Mesenchymal stem cell (in vitro differentiated cells and primary cell): ENCODE results near the gene RIMOC1.

Experiments used
- DNase-seq: peaks from one replicate; pipeline ENCODE4 v3.0.0-alpha.2; 2013
- H2AFZ ChIP-seq: one replicate; pipeline ENCODE4 v1.6.1; 2013; ENCODE audit warnings: low read depth, mild to moderate bottlenecking, control low read depth, inconsistent platforms, low read length, moderate library complexity
- H2AK5ac ChIP-seq: 2 replicates; pipeline ENCODE4 v1.6.1; 2013; ENCODE audit warnings: low read length, moderate library complexity, mild to moderate bottlenecking, inconsistent platforms; ENCODE audit not compliant: severe bottlenecking
- H2BK120ac ChIP-seq: one replicate; pipeline ENCODE4 v1.6.1; 2013; ENCODE audit warnings: low read depth, mild to moderate bottlenecking, inconsistent platforms, low read length, moderate library complexity
- H2BK12ac ChIP-seq, 2 experiments: one replicate each; pipeline ENCODE4 v1.6.1; 2013; ENCODE audit warnings: inconsistent platforms in 2 of 2, low read length in 2 of 2, mild to moderate bottlenecking in 2 of 2, moderate library complexity in 2 of 2, control low read depth in 1 of 2
- H2BK15ac ChIP-seq: one replicate; pipeline ENCODE4 v1.6.1; 2013; ENCODE audit warnings: mild to moderate bottlenecking, low read depth, inconsistent platforms; ENCODE audit not compliant: poor library complexity, severe bottlenecking
- H2BK5ac ChIP-seq: 2 replicates; pipeline ENCODE4 v1.6.1; 2013; ENCODE audit warnings: low read depth, mild to moderate bottlenecking, low read length, control low read depth, inconsistent platforms; ENCODE audit not compliant: poor library complexity, severe bottlenecking
- H3K14ac ChIP-seq, 2 experiments: one replicate each; pipeline ENCODE4 v1.6.1; 2013; ENCODE audit warnings: inconsistent platforms in 2 of 2, low read length in 2 of 2, control low read depth in 1 of 2, mild to moderate bottlenecking in 1 of 2, moderate library complexity in 1 of 2
- H3K18ac ChIP-seq, 2 experiments: one replicate each; pipeline ENCODE4 v1.6.1; 2013; ENCODE audit warnings: inconsistent platforms in 2 of 2, low read length in 2 of 2, control low read depth in 1 of 2, low read depth in 1 of 2, mild to moderate bottlenecking in 1 of 2
- H3K23ac ChIP-seq, 2 experiments: one replicate each; pipeline ENCODE4 v1.6.1; 2013; ENCODE audit warnings: inconsistent platforms in 2 of 2, low read length in 2 of 2, mild to moderate bottlenecking in 2 of 2, moderate library complexity in 2 of 2, control low read depth in 1 of 2
- H3K27ac ChIP-seq: 2 replicates; pipeline ENCODE4 v1.5.1; 2013; ENCODE audit warnings: mild to moderate bottlenecking, moderate library complexity, low read length, control low read depth, inconsistent platforms; ENCODE audit not compliant: poor library complexity, severe bottlenecking
- H3K27me3 ChIP-seq, 2 experiments: 2 replicates each; pipeline versions ENCODE4 v1.6.1 to v1.7.0; 2013; ENCODE audit warnings: low read length in 2 of 2, mild to moderate bottlenecking in 2 of 2, moderate library complexity in 2 of 2, control low read depth in 1 of 2, inconsistent platforms in 1 of 2; ENCODE audit not compliant: control insufficient read depth in 1 of 2, insufficient read depth in 1 of 2
- H3K36me3 ChIP-seq, 2 experiments: 2 replicates each; pipeline versions ENCODE4 v1.6.1 to v1.7.0; 2013; ENCODE audit warnings: low read length in 2 of 2, control low read depth in 1 of 2, inconsistent platforms in 1 of 2, low read depth in 1 of 2, mild to moderate bottlenecking in 1 of 2; ENCODE audit not compliant: insufficient read depth in 2 of 2, control insufficient read depth in 1 of 2
- H3K4ac ChIP-seq, 2 experiments: one replicate each; pipeline ENCODE4 v1.6.1; 2013; ENCODE audit warnings: inconsistent platforms in 2 of 2, low read length in 2 of 2, mild to moderate bottlenecking in 2 of 2, moderate library complexity in 2 of 2, control low read depth in 1 of 2, low read depth in 1 of 2
- H3K4me1 ChIP-seq: 2 replicates; pipeline ENCODE4 v1.6.1; 2013; ENCODE audit warnings: low read depth, low read length, control low read depth; ENCODE audit not compliant: control insufficient read depth, insufficient read depth
- H3K4me2 ChIP-seq: 2 replicates; pipeline ENCODE4 v1.6.1; 2013; ENCODE audit warnings: low read length, mild to moderate bottlenecking, inconsistent platforms; ENCODE audit not compliant: poor library complexity, severe bottlenecking
- H3K4me3 ChIP-seq, 2 experiments: 2 replicates each; pipeline versions ENCODE4 v1.5.1 to v1.7.0; 2013; ENCODE audit warnings: low read length in 2 of 2, mild to moderate bottlenecking in 2 of 2, control low read depth in 1 of 2, low read depth in 1 of 2; ENCODE audit not compliant: insufficient read depth in 1 of 2
- H3K79me1 ChIP-seq: replicated peaks from 2 replicates; pipeline ENCODE4 v1.6.1; 2013; ENCODE audit warnings: mild to moderate bottlenecking, control low read depth, low read length, inconsistent platforms; ENCODE audit not compliant: poor library complexity, severe bottlenecking
- H3K9ac ChIP-seq: 2 replicates; pipeline ENCODE4 v1.7.0; 2013; ENCODE audit warnings: mild to moderate bottlenecking, low read length, moderate library complexity
- H3K9me3 ChIP-seq: 2 replicates; pipeline ENCODE4 v1.7.0; 2013; ENCODE audit warnings: mild to moderate bottlenecking, low read length; ENCODE audit not compliant: control insufficient read depth
- H4K8ac ChIP-seq: one replicate; pipeline ENCODE4 v1.6.1; 2013; ENCODE audit warnings: inconsistent platforms, mild to moderate bottlenecking, low read length, moderate library complexity
- H4K91ac ChIP-seq: one replicate; pipeline ENCODE4 v1.6.1; 2013; ENCODE audit warnings: mild to moderate bottlenecking, low read length, inconsistent platforms
- WGBS: methylation state at CpG from one replicate; pipeline ENCODE4 v1.1.7; 2013; ENCODE audit warnings: mixed read lengths; 5-methylcytosine and 5-hydroxymethylcytosine counted together

The RIMOC1 gene

DNA sequence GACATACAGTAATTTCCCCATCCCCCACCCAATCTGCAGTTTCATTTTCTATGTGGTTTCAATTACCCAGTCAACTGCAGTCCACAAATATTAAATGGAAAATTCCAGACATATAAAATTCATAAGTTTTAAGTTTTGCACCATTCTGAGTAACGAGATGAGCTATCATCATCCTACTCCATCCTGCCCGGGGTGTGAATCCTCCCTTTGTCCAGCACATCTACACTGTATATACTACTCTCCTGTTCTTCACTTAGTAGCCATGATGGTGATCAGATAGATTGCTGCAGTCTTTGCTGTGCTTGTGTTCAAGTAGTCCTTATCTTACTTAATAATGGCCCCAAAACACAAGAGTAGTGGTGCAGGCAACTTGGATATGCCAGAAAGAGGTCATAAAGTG lies 45.3 kb upstream of the RIMOC1 start:
- no peaks in the 10 kb centered on the region for H3K9me3 ChIP-seq
- no peaks in the 10 kb centered on the region for H3K4me1 ChIP-seq
- H3K9ac ChIP-seq = no peak overlapping the region
- H2AK5ac ChIP-seq = no peak overlapping the region
- no peak overlapping the region for H3K18ac ChIP-seq
- no peak overlapping the region for H4K8ac ChIP-seq
- peaks cover 4% of the 10 kb centered on the region for H3K79me1 ChIP-seq
- H3K4ac ChIP-seq = no peak overlapping the region
- no peaks in the 10 kb centered on the region for H3K27me3 ChIP-seq
- H3K4me2 ChIP-seq = no peak overlapping the region
- no peak overlapping the region for H2BK120ac ChIP-seq
- no peak overlapping the region for H2BK5ac ChIP-seq
- no peak overlapping the region for H3K23ac ChIP-seq
- H3K4me3 ChIP-seq = no peak overlapping the region
- no peak overlapping the region for H3K27ac ChIP-seq
- DNase-seq = no peak
- H4K91ac ChIP-seq = no peak overlapping the region
- WGBS = 100% methylated on average over 1 of the region's 2 CpGs
- H2AFZ ChIP-seq = no peak overlapping the region
- no peak overlapping the region for H3K14ac ChIP-seq
- H2BK15ac ChIP-seq = no peak overlapping the region
- peaks cover 0 to 52% of the 10 kb centered on the region in 2 experiments for H3K36me3 ChIP-seq
- H2BK12ac ChIP-seq = no peak overlapping the region

DNA sequence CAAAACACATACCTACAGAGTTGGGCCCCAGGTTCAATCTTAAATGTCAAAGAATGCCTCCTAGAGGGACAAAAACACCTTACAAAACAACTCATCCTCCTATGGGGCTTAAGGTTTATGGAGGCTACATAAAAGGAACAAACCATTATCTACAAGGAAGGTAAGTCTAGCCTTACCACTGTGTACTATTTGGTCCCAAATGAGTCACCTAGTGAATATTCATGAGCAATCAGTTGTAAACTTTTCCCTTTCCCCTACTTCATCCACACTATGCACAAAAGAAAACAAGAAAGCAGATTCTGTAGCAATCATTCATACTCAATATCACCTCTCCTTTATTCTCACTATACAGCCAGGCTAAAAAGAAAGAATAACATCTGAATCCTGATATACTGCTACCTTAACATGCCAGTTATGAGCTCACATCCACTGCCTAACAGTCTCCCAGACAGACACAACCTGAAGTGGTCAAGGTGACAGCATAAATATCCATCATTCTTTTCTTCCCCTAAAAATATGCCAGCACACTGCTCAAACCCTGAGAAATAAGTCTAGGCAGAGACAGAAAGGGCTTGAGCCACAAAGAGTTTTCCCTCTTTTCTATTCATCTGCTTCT lies 40.2 kb upstream of the RIMOC1 start:
- no peak overlapping the region for H3K4ac ChIP-seq
- no peak overlapping the region for H2BK12ac ChIP-seq
- no peak overlapping the region for H3K4me3 ChIP-seq
- no peak overlapping the region for H2AFZ ChIP-seq
- H3K14ac ChIP-seq = no peak overlapping the region
- H3K18ac ChIP-seq = no peak overlapping the region
- H4K8ac ChIP-seq = no peak overlapping the region
- no peak overlapping the region for H3K23ac ChIP-seq
- peaks cover 1% of the 10 kb centered on the region for H3K79me1 ChIP-seq
- DNase-seq = peak; percentile 24
- H2BK5ac ChIP-seq = no peak overlapping the region
- peaks cover 0 to 30% of the 10 kb centered on the region in 2 experiments for H3K36me3 ChIP-seq
- H3K4me2 ChIP-seq = no peak overlapping the region
- no peaks in the 10 kb centered on the region for H3K9me3 ChIP-seq
- H3K27ac ChIP-seq = no peak overlapping the region
- no peak overlapping the region for H2BK120ac ChIP-seq
- no peak overlapping the region for H4K91ac ChIP-seq
- no peak overlapping the region for H3K9ac ChIP-seq
- H3K4me1 ChIP-seq = no peaks in the 10 kb centered on the region
- no peak overlapping the region for H2BK15ac ChIP-seq
- no peaks in the 10 kb centered on the region for H3K27me3 ChIP-seq
- no peak overlapping the region for H2AK5ac ChIP-seq

DNA sequence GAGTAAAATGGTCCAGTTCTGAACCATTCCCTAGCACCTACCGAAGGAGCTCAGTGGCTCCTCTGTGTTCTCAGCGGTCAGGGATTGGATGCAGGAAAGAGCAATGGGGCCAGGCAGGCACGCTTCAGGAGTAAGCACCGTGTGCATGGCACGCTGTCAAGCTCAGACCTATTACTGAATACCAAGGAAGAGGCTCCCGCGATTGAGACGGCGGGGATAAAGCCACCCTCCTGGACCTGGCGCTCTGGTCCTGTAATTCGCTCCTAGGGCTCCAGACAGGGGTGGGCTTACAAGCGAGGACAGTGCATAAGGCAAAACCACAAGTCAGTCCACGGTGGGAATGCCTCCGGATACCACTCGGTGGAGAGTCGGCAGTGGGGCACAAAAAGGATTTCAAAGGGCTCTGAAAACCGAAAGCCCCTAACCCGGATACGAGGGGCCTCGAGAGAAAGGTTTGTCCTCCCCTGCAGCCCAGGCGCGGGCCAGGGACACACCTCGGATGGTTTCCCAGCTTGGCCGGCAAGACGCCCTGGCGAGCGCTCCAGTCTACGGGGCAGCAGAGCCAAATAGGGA lies 34.9 kb upstream of the RIMOC1 start:
- Histone ChIP-seq H2BK12ac (no peak overlapping the region), H3K23ac (no peak overlapping the region), H2BK5ac (no peak overlapping the region), H3K9me3 (no peaks in the 10 kb centered on the region), H3K9ac (peak overlapping the region; percentile 95), H3K27ac (no peak overlapping the region), H3K79me1 (no peaks in the 10 kb centered on the region), H3K4me2 (peak overlapping the region; percentile 69), H3K27me3 (no peaks in the 10 kb centered on the region), H2BK120ac (no peak overlapping the region), H4K91ac (no peak overlapping the region), H3K4ac (no peak overlapping the region), H3K14ac (no peak overlapping the region), H3K36me3 (peaks cover 0 to 6% of the 10 kb centered on the region in 2 experiments), H3K4me3 (peak overlapping the region; percentile 65 to 94), H3K18ac (no peak overlapping the region), H2BK15ac (no peak overlapping the region), H2AK5ac (no peak overlapping the region), H4K8ac (no peak overlapping the region), H2AFZ (peak overlapping the region; percentile 54), H3K4me1 (peaks cover 9% of the 10 kb centered on the region)
- DNase-seq = no peak
- 27% methylated on average over 27 of the region's 28 CpGs for WGBS

DNA sequence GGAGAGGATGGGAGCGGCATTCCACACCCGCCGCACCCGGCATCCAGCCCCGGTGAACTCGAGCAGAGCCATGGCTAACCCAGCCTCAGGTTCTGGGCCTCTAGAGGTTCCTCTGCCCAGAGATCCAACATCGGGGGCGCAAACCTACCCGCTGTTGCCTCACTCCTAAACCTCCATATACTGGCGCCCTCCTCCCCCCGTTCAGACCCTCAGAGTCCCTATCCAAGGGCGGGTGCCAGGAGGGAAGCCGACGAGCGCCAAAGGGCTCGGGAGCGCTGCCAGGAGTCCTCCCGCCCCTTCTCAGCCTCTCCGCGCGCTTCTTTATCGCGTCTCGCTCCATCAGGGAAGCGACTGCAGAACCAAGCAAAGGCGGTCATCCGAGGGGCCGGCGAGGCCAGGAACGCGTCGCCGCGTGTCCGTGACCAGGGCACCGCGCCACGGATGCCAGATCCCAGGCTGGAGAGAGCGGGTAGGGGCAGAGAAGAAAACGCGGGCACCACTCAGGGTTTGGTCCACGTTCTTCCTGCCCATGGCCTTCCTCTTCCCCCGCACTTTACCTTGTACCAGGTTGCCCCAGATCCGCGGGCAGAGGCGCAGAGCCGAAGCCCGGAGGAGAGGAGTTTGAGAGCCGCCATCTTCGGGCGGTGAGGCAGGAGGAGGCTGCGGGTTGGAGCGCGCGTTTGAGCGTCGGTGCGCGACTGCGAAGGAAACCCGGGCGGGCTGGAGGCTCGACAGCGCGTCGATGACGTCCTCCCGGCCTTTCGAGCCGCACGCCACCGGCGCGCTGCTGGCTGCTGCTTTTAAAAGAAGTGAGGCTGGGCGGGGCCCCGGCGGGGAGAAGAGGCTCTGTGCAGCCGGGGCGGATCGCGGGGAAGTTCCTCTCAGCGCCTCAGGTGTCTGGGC lies 34.2 kb upstream of the RIMOC1 start, which contains the start of gene OXCT1:
Gene OXCT1, minus strand, starts transcription at position 702 of the 903 bp plus-strand sequence. Its CDS starts 67 bp downstream, at position 635.
- H2BK120ac ChIP-seq = peak within 1 kb of the TSS; percentile 35
- peak within 1 kb of the TSS; percentile 11 to 74 for H3K18ac ChIP-seq
- H3K4me3 ChIP-seq = peak within 1 kb of the TSS; percentile 65 to 94
- peak; percentile 89 for DNase-seq
- no peak within 1 kb of the TSS for H2BK15ac ChIP-seq
- peak within 1 kb of the TSS; percentile 69 for H3K4me2 ChIP-seq
- no peak within 1 kb of the TSS for H2BK12ac ChIP-seq
- H3K9me3 ChIP-seq = no peaks in the 10 kb centered on the region
- WGBS = under 1% methylated on average over 79 of the region's 82 CpGs
- H3K4ac ChIP-seq = peak within 1 kb of the TSS in 1 of 2 experiments; percentile 32
- peak within 1 kb of the TSS; percentile 83 for H2AFZ ChIP-seq
- no peaks in the 10 kb centered on the region for H3K79me1 ChIP-seq
- H3K9ac ChIP-seq = peak within 1 kb of the TSS; percentile 95
- H2BK5ac ChIP-seq = no peak within 1 kb of the TSS
- peaks cover 0 to 6% of the 10 kb centered on the region in 2 experiments for H3K36me3 ChIP-seq
- H3K27me3 ChIP-seq = no peaks in the 10 kb centered on the region
- H3K27ac ChIP-seq = peak within 1 kb of the TSS; percentile 34
- peak within 1 kb of the TSS in 1 of 2 experiments; percentile 64 for H3K14ac ChIP-seq
- peak within 1 kb of the TSS; percentile 67 for H4K8ac ChIP-seq
- peak within 1 kb of the TSS; percentile 9 for H4K91ac ChIP-seq
- H2AK5ac ChIP-seq = no peak within 1 kb of the TSS
- peaks cover 9% of the 10 kb centered on the region for H3K4me1 ChIP-seq
- peak within 1 kb of the TSS in 1 of 2 experiments; percentile 77 for H3K23ac ChIP-seq
